Fibroblast of the aortic adventitia (primary cell): Measurements from ENCODE around the gene AGPAT3. TPM values are rescaled to one million over a fixed set of nuclear protein-coding genes. Genes with fewer than 3 reads are reported as not detected.

Source experiments
- DNase-seq: peaks from one replicate; pipeline ENCODE4 v3.0.0-alpha.2; 2010; ENCODE audit warnings: low read depth
- H3K4me3 ChIP-seq: 2 replicates; pipeline ENCODE4 v1.5.1; 2011; ENCODE audit warnings: low read depth, mild to moderate bottlenecking, control low read depth, low read length, moderate library complexity
- total RNA-seq: library from RNA; depleted of rRNA; stranded (reverse); fragments of >200 nt; gene quantifications from 2 replicates; pipeline ENCODE4 v1.2.3, GENCODE V29; 2012; ENCODE audit warnings: low replicate concordance
- TF ChIP-seq, protein P1 (sequence below): IDR thresholded peaks from 2 replicates; pipeline ENCODE4 v1.5.1; 2011; ENCODE audit warnings: mild to moderate bottlenecking, low read length, control low read depth, inconsistent platforms; ENCODE audit not compliant: insufficient read depth

Gene AGPAT3
- total RNA-seq, 1 donor = 29.0 TPM

GRCh38 chr21:43954042-43954441 lies 89.0 kb downstream of the AGPAT3 start:
- TF ChIP-seq, protein P1, sequence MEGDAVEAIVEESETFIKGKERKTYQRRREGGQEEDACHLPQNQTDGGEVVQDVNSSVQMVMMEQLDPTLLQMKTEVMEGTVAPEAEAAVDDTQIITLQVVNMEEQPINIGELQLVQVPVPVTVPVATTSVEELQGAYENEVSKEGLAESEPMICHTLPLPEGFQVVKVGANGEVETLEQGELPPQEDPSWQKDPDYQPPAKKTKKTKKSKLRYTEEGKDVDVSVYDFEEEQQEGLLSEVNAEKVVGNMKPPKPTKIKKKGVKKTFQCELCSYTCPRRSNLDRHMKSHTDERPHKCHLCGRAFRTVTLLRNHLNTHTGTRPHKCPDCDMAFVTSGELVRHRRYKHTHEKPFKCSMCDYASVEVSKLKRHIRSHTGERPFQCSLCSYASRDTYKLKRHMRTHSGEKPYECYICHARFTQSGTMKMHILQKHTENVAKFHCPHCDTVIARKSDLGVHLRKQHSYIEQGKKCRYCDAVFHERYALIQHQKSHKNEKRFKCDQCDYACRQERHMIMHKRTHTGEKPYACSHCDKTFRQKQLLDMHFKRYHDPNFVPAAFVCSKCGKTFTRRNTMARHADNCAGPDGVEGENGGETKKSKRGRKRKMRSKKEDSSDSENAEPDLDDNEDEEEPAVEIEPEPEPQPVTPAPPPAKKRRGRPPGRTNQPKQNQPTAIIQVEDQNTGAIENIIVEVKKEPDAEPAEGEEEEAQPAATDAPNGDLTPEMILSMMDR = no peak

GRCh38 chr21:43954896-43955295 lies 89.9 kb downstream of the AGPAT3 start:
- H3K4me3 ChIP-seq = no peak overlapping the region
- DNase-seq = no peak
- TF ChIP-seq, protein P1 = no peak

More at GRCh38 chr21:43954042-43954441, 89.0 kb downstream of the AGPAT3 start:
- no peak overlapping the region for H3K4me3 ChIP-seq
- DNase-seq = no peak

DNA sequence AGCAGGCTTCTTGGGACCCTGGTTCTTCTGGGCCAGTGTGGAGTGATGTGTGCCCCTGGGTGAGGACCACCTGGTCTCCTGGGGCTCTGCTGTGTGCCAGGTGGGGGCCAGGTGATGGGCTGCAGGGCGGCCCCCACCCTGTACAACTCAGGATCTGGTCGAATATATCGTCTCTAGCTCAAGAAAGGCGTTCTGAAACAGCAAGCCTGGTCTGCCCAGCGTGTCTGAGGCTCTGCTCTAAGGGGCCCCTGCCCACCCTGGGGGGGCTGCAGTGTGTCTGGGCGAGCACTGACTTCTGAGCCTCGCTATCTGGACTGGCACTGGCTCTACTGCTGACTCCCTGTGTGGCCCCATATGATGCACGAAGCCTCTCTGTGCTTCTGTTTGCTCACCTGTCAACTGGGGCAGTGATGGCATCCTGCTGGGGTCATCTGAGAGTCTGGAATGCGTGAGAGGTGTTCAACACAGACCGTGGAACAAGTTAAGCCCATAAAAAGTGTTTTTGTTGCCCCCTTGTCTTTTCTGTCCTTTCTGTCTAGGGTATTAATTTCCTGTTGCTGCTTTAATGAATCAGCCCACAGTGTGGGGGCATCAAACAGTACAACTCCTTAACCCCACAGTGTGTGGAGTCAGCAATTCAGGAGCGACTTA lies 91.1 kb downstream of the AGPAT3 start:
- TF ChIP-seq, protein P1 = no peak
- no peak overlapping the region for H3K4me3 ChIP-seq
- no peak for DNase-seq

DNA sequence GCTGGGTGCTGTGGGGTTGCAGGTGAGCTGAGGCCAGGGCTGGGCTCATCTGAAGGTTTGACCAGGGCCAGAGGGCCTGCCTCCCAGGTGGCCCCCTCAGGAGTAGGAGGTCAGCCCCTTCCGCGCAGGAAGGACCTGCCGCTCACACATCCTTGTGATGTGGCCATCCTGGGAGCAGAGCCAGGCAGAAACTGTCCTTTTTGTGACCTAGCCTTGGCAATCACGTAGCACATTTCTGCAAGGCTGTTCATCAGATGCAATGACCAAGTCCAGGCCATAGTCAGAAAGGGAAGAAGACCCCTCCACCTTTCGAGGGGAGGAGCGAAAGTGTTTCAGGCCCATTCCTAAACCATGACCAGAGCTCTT lies 91.6 kb downstream of the AGPAT3 start:
- TF ChIP-seq, protein P1 = no peak
- DNase-seq = no peak
- H3K4me3 ChIP-seq = no peak overlapping the region

GRCh38 chr21:43957128-43957571 lies 92.1 kb downstream of the AGPAT3 start:
- H3K4me3 ChIP-seq = no peak overlapping the region
- DNase-seq = no peak
- TF ChIP-seq, protein P1 = no peak

DNA sequence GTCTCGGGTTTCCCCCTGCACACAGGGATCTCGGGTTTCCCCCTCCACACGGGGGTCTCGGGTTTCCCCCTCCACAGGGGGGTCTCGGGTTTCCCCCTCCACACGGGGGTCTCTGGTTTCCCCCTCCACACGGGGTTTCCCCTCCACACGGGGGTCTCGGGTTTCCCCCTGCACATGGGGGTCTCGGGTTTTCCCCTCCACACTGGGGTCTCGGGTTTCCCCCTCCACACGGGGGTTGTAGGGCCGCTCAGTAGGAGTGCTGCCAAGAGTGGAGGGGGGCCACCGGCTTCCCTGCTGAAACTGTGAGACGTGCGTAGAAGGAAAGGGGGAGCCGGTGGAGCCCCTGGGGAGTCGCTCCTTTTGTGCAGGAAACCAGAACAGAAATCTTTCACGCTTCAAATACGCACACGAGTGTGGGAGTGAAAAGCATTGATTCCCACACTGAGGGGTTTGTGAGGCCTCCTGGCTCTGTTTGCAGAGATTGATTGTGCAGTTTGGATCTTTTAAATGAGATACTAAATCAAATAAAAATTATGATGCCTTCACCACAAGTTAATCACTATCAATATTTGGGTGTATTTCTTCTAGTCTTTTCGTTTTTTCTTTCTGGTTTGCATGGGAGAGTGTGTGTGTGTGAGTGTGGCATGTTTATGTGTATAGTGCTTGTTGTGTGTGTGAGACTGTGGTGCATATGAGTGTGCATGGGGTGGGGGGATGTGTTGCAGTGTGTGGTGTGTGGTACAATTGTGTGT lies 92.8 kb downstream of the AGPAT3 start:
- no peak for DNase-seq
- H3K4me3 ChIP-seq = no peak overlapping the region
- TF ChIP-seq, protein P1 = no peak
